AG04449 (cell line): ENCODE results near the gene DTX3L.

Experiments used
- CTCF ChIA-PET: fragments of 350-600 bp; formaldehyde crosslinking; extraction: SDS; loops from one replicate; lab custom pipeline; 2021; ENCODE audit warnings: antibody characterized with exemption; lab: Yijun Ruan, JAX
- POLR2A ChIA-PET: fragments of 400-600, 350-600 bp; formaldehyde crosslinking; extraction: SDS; loops from one replicate; lab custom pipeline; 2020; ENCODE audit warnings: antibody characterized with exemption, inconsistent platforms; lab: Yijun Ruan, JAX
- DNase-seq: peaks from one replicate; pipeline ENCODE4 v3.0.0-alpha.2; 2010; ENCODE audit warnings: low read depth, low spot score
- H3K4me3 ChIP-seq: 2 replicates; pipeline ENCODE4 v1.5.1; 2011; ENCODE audit warnings: low read depth, mild to moderate bottlenecking, control low read depth, low read length
- TF ChIP-seq, protein P1 (sequence below): IDR thresholded peaks from one replicate; pipeline ENCODE4 v1.5.1; 2011; ENCODE audit warnings: mild to moderate bottlenecking, moderate library complexity, low read length, control low read depth, inconsistent platforms; ENCODE audit not compliant: insufficient read depth; ENCODE audit errors: missing control alignments

DTX3L gene

DNA sequence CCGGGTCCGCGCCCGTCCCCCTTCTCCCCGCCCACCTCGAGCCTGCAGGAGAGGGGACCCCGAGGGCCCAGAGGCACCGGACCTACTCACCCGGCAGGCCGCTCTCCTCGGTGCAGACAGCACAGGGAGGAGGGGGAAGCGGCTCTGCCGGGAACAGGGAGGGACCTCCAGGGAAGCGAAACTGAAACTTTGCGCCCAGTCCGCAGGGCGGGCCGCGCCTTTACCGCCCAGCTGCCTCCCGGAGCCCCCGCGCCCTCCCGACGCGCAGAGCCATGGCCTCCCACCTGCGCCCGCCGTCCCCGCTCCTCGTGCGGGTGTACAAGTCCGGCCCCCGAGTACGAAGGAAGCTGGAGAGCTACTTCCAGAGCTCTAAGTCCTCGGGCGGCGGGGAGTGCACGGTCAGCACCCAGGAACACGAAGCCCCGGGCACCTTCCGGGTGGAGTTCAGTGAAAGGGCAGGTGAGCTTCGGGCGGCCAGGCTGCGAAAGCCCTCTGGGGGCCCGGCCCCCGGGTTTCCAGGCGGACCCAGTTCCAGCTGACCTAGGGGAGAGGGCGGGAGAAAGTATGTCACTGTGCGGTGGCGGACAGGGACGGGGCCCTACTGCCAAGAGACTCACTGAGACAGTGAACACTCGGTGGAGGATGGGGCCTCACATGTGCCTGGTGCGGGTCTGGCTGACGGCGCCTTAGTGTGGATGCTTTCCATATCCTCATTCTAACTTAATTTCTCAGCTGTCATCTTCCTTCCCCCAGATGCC is at the start of gene DTX3L, which contains the start of gene PARP9:
Gene DTX3L (plus strand): TSS at position 184 of the 758 bp plus-strand sequence. CDS start 89 bp downstream, at position 273.
Gene PARP9 (minus strand): TSS at position 146 of the 758 bp plus-strand sequence. CDS start 4,680 bp downstream, outside the sequence.
- ChIA-PET CTCF (interaction anchor here (1.1 to 12.1 kb wide), 3 partner anchors 11 to 114 kb away, joined by 3 to 181 read pairs (median 5); partner anchors contain the start of gene PARP14), POLR2A (interaction anchor here (0.7 to 1.1 kb wide), 3 partner anchors 106 to 116 kb away, joined by 3 to 6 read pairs (median 3); partner anchors contain the start of gene PARP14)
- peak within 1 kb of the TSS; percentile 77 for H3K4me3 ChIP-seq
- no peak for DNase-seq
- TF ChIP-seq, protein P1, sequence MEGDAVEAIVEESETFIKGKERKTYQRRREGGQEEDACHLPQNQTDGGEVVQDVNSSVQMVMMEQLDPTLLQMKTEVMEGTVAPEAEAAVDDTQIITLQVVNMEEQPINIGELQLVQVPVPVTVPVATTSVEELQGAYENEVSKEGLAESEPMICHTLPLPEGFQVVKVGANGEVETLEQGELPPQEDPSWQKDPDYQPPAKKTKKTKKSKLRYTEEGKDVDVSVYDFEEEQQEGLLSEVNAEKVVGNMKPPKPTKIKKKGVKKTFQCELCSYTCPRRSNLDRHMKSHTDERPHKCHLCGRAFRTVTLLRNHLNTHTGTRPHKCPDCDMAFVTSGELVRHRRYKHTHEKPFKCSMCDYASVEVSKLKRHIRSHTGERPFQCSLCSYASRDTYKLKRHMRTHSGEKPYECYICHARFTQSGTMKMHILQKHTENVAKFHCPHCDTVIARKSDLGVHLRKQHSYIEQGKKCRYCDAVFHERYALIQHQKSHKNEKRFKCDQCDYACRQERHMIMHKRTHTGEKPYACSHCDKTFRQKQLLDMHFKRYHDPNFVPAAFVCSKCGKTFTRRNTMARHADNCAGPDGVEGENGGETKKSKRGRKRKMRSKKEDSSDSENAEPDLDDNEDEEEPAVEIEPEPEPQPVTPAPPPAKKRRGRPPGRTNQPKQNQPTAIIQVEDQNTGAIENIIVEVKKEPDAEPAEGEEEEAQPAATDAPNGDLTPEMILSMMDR: no peak

DNA sequence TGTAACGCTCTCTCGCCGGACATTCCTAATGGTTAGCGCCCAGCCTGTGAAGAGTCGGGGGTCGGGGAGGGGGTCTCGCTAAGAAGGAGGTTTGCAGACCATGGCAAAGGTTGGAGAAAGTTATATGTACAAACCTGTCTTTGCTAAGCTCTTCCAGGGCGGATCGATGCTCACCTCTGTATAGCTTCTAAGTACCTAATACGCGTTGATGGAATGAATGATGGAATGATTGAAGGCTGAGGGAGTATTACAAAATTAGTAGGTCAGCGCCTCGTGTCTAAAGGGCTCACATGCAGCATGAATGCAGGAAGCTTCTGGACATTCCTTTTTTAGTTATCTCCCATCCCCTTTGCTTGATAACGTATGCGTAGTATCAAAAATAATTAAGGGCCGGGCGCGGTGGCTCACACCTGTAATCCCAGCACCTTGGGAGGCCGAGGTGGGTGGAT is 49.1 kb upstream of the DTX3L start:
- TF ChIP-seq, protein P1: no peak
- ChIA-PET POLR2A (interaction anchor here (0.5 to 1.2 kb wide), 4 partner anchors 13 to 116 kb away, joined by 3 to 7 read pairs (median 4); partner anchors contain the start of gene WDR5B), CTCF (interaction anchor here (0.7 to 1.6 kb wide), 4 partner anchors 18 to 166 kb away, joined by 3 to 4 read pairs (median 4); partner anchors contain the start of gene PARP14)
- no peak for DNase-seq
- H3K4me3 ChIP-seq: peak overlapping the region; percentile 82

DNA sequence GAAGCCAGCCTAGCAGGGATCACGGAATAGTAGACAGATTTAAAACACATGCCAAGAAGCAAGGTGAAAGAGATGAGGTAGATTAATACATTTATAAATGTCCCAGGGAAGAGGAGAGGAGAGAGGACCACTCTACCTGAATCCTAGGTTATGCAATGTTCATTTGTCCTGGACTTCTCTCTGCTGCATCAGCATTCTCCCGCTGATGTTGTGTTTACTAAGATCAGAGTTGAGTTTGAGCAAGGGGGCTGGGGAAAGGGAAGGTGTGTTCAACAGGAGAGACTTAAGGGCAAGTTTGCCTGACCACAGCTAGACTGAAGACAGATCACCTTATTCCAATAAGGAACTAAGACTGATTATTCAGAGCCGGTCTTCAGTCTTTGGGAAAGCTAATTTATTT is 48.3 kb upstream of the DTX3L start:
- TF ChIP-seq, protein P1: no peak
- ChIA-PET POLR2A (no interaction called here), CTCF (interaction anchor here (1.6 kb wide), 1 partner anchor 123 kb away, joined by 4 read pairs; no protein-coding TSS in a partner anchor)

DNA sequence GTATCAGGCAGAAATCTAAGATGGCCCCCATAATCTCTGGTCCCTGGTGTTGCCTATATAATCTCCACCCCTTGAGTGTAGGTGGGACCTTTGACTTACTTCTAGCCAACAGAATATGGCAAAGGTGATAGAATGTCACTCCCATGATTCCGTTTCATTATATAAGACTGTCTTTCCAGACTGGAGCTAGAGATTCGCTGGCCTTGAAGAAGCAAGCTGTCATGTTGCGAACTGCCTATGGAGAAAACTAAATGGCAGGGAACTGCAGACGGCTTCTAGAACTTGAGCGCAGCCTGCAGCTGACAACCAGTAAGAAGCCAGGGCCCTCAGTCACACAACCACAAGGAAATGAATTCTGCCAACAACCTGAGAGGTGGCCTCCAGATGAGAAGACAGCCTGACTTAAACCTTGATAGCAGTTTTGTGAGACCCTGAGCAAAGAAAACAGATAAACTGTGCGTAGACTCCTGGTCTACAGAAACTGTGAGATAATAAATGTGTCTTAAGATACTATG is 47.2 kb upstream of the DTX3L start:
- TF ChIP-seq, protein P1: no peak
- no peak for DNase-seq
- no peak overlapping the region for H3K4me3 ChIP-seq
- CTCF ChIA-PET: interaction anchor here (0.9 kb wide), 1 partner anchor 95 kb away, joined by 3 read pairs; no protein-coding TSS in a partner anchor
- POLR2A ChIA-PET: no interaction called here

More for the DNA sequence above, 48.3 kb upstream of the DTX3L start:
- no peak overlapping the region for H3K4me3 ChIP-seq
- no peak for DNase-seq

DNA sequence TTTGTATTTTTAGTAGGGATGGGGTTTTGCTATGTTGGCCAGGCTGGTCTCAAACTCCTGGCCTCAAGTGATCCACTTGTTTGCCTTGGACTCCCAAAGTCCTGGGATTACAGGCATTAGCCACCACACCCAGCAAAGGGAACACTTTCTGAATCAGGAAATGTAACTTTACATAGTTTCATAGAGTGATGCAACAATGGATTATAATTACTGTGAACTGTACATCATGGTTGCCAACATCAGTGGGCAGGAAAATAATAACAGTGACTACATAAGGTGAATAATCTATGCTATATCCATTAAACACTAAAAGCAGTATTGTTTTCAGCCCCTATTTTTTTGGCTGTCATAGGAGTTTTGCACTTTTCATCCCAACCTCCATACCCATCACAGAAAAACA is 44.4 kb upstream of the DTX3L start:
- H3K4me3 ChIP-seq: no peak overlapping the region
- TF ChIP-seq, protein P1: no peak
- ChIA-PET POLR2A (no interaction called here), CTCF (interaction anchor here (1.0 to 1.2 kb wide), 2 partner anchors 62 to 159 kb away, joined by 3 to 6 read pairs; no protein-coding TSS in a partner anchor)
- no peak for DNase-seq

DNA sequence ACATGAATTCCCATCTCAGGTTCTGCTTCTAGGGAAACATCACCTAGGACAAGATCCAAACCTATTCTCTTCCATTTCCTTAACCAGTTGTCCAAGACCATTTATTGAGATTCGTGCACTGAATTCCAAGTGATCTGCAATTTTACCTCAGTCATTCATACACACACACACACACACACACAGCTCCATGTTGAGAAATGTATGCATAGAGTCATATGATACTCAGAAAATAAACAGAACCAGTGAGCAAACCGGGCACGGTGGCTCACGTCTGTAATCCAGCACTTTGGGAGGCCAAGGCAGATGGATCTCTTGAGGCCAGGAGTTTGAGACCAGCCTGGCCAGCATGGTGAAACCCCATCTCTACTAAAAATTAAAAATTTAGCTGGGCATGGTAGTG is 43.3 kb upstream of the DTX3L start:
- TF ChIP-seq, protein P1: no peak
- DNase-seq: no peak
- POLR2A ChIA-PET: no interaction called here
- CTCF ChIA-PET: interaction anchor here (0.7 kb wide), 1 partner anchor 29 kb away, joined by 3 read pairs; no protein-coding TSS in a partner anchor
- no peak overlapping the region for H3K4me3 ChIP-seq
